ENCODE data around the gene RALGAPA2. TPM values are rescaled to one million over a fixed set of nuclear protein-coding genes. Genes with fewer than 3 reads are reported as not detected.

Gene RALGAPA2
- total RNA-seq, 2 experiments from 2014 or later: 15.9 to 16.6 TPM

DNA sequence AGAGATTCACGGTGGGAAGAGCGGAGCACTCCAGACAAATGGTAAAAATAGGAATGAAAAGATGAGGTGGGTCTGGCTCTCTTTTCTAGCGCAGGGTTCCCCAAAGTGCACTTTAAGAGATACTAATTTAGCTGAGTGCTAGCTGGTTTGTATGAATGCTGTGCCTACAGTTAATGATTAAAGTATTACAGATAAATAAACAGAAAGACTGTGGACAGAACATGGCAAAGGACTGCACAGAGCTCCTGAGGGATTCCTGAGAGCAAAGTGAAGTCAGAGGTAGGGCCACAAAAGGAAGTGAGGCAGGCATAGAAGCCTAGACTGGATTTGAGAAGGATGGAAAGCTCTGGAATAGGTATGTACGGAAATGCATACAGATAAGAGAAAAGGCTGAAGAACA lies 230.0 kb downstream of the RALGAPA2 start:
- no peak overlapping the region for H3K4me3 Mint-ChIP-seq

DNA sequence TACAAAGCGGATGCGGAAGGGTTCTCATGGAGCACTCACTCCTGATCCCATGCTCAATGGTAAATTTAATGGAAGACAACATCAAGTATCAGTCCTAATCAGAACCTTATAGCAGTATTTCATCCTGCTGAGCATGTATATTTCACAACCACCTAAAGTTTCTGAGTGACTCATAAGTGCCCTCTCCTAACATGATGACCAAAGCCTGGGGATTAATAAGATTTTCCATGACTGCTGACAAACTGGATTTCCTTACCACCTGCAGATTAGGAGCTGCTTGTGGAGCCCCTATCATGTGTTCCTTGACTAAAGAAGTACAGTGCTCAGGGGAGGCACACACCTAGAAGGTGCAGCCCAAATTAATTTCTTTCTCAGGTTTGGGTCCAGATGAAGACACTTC lies 231.8 kb downstream of the RALGAPA2 start:
- Mint-ChIP-seq H3K27me3 (no peaks in the 10 kb centered on the region), H3K27ac (peak overlapping the region; percentile 52), H3K4me3 (no peak overlapping the region), H3K4me1 (ENCODE audit: low read depth) (peaks cover 46% of the 10 kb centered on the region), H3K9me3 (no peaks in the 10 kb centered on the region), H3K36me3 (peaks cover 13% of the 10 kb centered on the region)
- ChIA-PET CTCF (no interaction called here), POLR2A (interaction anchor here (1.8 kb wide), 1 partner anchor 9 kb away, joined by 10 read pairs; no protein-coding TSS in a partner anchor)
- intact Hi-C loops (cut with micrococcal nuclease): loop anchor here (1.0 kb wide), 1 partner anchor 11 kb away; no protein-coding TSS in a partner anchor
- DNase-seq: no peak

More for the DNA sequence above, 230.0 kb downstream of the RALGAPA2 start:
- DNase-seq: no peak
- no peaks in the 10 kb centered on the region for H3K27me3 Mint-ChIP-seq
- peaks cover 15% of the 10 kb centered on the region for H3K36me3 Mint-ChIP-seq
- intact Hi-C loops (cut with micrococcal nuclease): no loop called here
- H3K4me1 Mint-ChIP-seq (ENCODE audit: low read depth): peaks cover 58% of the 10 kb centered on the region
- no peaks in the 10 kb centered on the region for H3K9me3 Mint-ChIP-seq
- H3K27ac Mint-ChIP-seq: peak overlapping the region; percentile 1
- ChIA-PET CTCF (interaction anchor here (1.2 kb wide), 1 partner anchor 41 kb away, joined by 3 read pairs; no protein-coding TSS in a partner anchor), POLR2A (no interaction called here)

DNA sequence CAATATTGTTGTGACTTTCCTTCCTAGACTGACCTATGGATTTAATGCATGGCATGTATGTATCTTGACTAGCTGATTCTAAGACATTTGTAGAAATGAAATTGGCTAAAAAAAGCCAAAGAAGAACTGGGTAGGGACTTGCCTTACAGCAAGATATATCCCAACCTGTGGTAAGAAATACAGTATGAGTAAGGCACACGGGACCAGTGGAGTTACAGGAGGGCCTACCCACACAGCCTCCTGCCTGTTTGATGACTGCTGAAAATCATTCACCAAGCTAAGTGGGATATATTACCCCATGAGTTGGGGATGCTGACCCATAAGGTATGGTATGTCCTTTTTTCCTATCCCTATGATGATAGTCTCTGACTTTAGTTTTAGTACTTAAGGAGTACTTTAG lies 232.3 kb downstream of the RALGAPA2 start:
- DNase-seq: no peak
- H3K27ac Mint-ChIP-seq: peak overlapping the region; percentile 52
- no peaks in the 10 kb centered on the region for H3K9me3 Mint-ChIP-seq
- no peaks in the 10 kb centered on the region for H3K27me3 Mint-ChIP-seq
- ChIA-PET CTCF (no interaction called here), POLR2A (interaction anchor here (1.8 kb wide), 1 partner anchor 9 kb away, joined by 10 read pairs; no protein-coding TSS in a partner anchor)
- peaks cover 15% of the 10 kb centered on the region for H3K36me3 Mint-ChIP-seq
- H3K4me1 Mint-ChIP-seq (ENCODE audit: low read depth): peaks cover 46% of the 10 kb centered on the region
- intact Hi-C loops (cut with micrococcal nuclease): loop anchor here (1.0 kb wide), 1 partner anchor 11 kb away; no protein-coding TSS in a partner anchor
- no peak overlapping the region for H3K4me3 Mint-ChIP-seq

DNA sequence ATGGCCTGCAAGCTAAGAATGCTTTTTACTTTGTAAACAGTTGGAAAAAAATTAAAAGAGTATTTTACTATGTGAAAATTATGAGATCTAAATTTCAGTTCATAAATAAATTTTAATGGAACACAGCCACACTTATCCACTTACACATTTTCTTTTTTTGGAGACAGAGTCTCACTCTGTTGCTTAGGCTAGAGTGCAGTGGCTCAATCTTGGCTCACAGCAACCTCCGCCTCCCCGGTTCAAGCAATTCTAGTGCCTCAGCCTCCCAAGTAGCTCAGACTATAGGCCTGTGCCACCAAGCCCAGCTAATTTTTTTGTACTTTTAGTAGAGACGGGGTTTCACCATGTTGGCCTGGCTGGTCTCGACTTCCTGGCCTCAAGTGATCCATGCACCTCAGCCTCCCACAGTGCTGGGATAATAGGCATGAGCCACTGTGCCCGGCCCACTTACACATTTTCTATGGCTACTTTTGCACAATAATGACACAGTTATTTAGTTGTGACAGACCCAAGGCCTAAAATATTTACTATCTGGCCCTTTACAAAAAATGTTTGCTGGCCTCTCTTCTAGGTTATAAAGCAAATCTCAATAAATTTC lies 234.9 kb downstream of the RALGAPA2 start:
- peaks cover 25% of the 10 kb centered on the region for H3K36me3 Mint-ChIP-seq
- no peaks in the 10 kb centered on the region for H3K9me3 Mint-ChIP-seq
- no peak overlapping the region for H3K4me3 Mint-ChIP-seq
- no peaks in the 10 kb centered on the region for H3K27me3 Mint-ChIP-seq
- peaks cover 32% of the 10 kb centered on the region for H3K4me1 Mint-ChIP-seq (ENCODE audit: low read depth)
- POLR2A ChIA-PET: no interaction called here
- DNase-seq: no peak
- intact Hi-C loops (cut with micrococcal nuclease): no loop called here
- CTCF ChIA-PET: interaction anchor here (0.6 kb wide), 1 partner anchor 12 kb away, joined by 3 read pairs; no protein-coding TSS in a partner anchor
- no peak overlapping the region for H3K27ac Mint-ChIP-seq

DNA sequence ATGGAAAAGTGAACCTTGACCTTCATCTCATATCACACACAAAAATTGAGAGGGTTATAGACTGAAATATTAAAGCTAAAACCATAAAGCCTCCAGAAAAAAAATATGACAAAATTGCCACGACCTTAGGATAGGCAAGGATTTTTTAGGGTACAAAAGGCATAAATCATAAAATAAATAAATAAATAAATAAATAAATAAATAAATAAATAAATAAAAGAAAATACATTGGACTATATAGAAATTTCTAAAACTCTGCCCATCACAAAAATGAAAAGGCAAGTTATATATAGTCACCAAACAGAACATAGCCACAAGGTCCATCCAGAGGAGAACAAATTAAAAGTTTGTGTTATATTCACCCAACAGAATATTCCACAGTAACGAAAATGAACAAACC lies 235.9 kb downstream of the RALGAPA2 start:
- H3K36me3 Mint-ChIP-seq: peaks cover 30% of the 10 kb centered on the region
- peaks cover 23% of the 10 kb centered on the region for H3K4me1 Mint-ChIP-seq (ENCODE audit: low read depth)
- H3K4me3 Mint-ChIP-seq: no peak overlapping the region
- ChIA-PET CTCF (no interaction called here), POLR2A (no interaction called here)
- no peaks in the 10 kb centered on the region for H3K9me3 Mint-ChIP-seq
- intact Hi-C loops (cut with micrococcal nuclease): no loop called here
- DNase-seq: no peak
- no peak overlapping the region for H3K27ac Mint-ChIP-seq
- H3K27me3 Mint-ChIP-seq: no peaks in the 10 kb centered on the region

DNA sequence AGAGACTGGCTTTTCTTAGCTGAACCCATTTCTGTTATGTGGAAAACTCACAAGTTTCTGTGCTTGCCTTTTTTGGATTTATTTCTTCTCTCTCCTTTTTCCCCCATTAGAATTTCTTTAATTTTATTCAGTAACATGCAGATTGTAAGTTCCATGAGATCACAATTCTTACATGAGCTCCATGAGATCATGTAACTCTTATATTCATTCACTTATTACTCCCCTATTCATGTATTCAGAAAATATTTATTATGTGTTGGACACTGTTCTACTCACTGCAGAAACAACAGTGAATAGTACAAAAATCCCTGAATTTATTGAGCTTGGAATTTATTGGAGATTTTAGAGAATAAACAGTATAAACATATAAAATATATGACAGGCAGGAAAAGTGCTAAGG lies 238.8 kb downstream of the RALGAPA2 start:
- H3K4me3 Mint-ChIP-seq: no peak overlapping the region
- intact Hi-C loops (cut with micrococcal nuclease): no loop called here
- H3K9me3 Mint-ChIP-seq: no peaks in the 10 kb centered on the region
- H3K27me3 Mint-ChIP-seq: no peaks in the 10 kb centered on the region
- no peak overlapping the region for H3K27ac Mint-ChIP-seq
- no peak for DNase-seq
- H3K4me1 Mint-ChIP-seq (ENCODE audit: low read depth): peaks cover 4% of the 10 kb centered on the region
- ChIA-PET CTCF (interaction anchor here (1.3 to 1.4 kb wide), 2 partner anchors 11 to 390 kb away, joined by 3 to 6 read pairs; no protein-coding TSS in a partner anchor), POLR2A (no interaction called here)
- H3K36me3 Mint-ChIP-seq: peaks cover 37% of the 10 kb centered on the region

DNA sequence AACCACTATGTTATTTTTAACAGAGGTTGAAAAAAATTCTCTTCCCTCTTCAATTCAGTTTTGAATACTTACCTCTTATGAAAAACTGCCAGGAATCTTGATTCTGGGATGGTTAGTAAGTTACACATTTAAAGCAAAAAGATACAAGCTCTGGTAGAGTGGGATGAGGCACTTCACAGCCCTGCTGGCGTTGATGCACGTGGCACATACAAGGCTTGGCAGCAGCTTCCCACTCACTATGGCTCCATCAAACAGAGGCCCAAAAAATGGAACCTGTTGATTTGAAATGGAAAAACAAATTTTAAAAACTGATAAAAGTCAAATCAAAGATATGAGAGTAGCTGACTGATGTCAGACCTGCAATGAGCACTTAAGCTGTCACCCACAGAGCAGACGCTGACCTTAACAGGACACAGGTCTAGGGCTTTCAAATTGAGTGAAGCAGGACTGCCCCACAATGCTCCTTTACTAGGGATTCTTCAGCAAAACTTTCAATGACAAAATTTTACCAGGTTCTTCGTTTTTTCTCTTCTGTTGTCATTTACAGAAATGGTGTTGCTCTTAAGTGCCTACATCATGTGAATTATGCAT lies 239.7 kb downstream of the RALGAPA2 start:
- peaks cover 4% of the 10 kb centered on the region for H3K4me1 Mint-ChIP-seq (ENCODE audit: low read depth)
- no peak for DNase-seq
- no peaks in the 10 kb centered on the region for H3K27me3 Mint-ChIP-seq
- H3K27ac Mint-ChIP-seq: no peak overlapping the region
- ChIA-PET POLR2A (interaction anchor here (0.6 kb wide), 1 partner anchor 27 kb away, joined by 3 read pairs; no protein-coding TSS in a partner anchor), CTCF (interaction anchor here (1.4 to 1.5 kb wide), 2 partner anchors 24 to 389 kb away, joined by 3 read pairs; no protein-coding TSS in a partner anchor)
- H3K4me3 Mint-ChIP-seq: no peak overlapping the region
- H3K36me3 Mint-ChIP-seq: peaks cover 46% of the 10 kb centered on the region
- intact Hi-C loops (cut with micrococcal nuclease): no loop called here
- no peaks in the 10 kb centered on the region for H3K9me3 Mint-ChIP-seq

DNA sequence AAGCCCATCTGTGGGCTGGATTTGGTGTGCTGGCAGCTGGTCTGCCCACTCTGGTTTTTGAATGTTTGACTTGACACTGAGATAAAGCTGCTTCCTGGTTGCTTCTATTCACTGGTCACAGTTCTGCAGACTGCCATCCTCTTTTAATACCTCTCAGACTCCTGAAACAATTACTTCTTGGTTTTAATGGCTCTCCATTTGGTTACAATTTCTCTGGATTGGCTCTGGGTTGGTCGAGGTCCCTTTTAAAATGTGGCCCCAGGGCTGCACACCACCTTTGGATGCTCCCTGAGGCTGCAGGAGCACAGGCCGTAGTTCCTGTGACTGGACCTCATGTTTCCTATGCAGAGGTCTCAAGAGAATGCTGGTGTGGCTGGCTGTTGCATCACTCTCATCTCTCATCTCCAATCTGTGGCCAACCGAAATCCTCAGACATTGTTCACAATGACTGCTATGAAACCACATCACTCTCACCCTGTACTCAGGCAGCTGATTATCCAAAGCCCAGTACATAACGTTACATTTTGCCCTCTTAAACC lies 246.0 kb downstream of the RALGAPA2 start:
- Mint-ChIP-seq H3K9me3 (no peaks in the 10 kb centered on the region), H3K27ac (peak overlapping the region; percentile 81), H3K4me3 (no peak overlapping the region), H3K36me3 (peaks cover 19% of the 10 kb centered on the region), H3K4me1 (ENCODE audit: low read depth) (peaks cover 24% of the 10 kb centered on the region), H3K27me3 (no peaks in the 10 kb centered on the region)
- CTCF ChIA-PET: interaction anchor here (1.1 to 1.2 kb wide), 2 partner anchors 10 to 30 kb away, joined by 3 to 6 read pairs; no protein-coding TSS in a partner anchor
- intact Hi-C loops (cut with micrococcal nuclease): loop anchor here (1.0 kb wide), 1 partner anchor 25 kb away; no protein-coding TSS in a partner anchor
- POLR2A ChIA-PET: interaction anchor here (0.9 to 1.0 kb wide), 2 partner anchors 20 to 22 kb away, joined by 3 to 4 read pairs; no protein-coding TSS in a partner anchor
- DNase-seq: peak; percentile 64

DNA sequence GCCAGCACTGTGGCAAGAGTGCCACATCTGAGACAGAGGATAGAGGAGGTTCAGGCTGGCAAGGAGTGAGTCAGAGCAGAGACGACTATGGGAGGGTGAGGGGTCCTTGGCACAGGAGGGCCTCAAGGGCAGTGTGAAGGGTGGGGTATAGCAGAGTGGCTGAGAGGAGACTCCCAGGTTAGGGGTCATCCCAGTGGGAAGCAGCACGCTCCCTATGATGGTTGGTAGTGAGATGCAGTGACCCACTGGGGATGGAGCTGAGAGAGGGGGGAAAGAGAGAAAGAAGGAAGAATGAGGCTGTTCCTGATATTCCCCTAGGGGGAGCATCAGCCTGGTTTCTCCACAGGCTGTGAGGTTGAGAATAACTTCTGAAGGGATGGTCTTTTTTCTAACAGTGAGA lies 247.2 kb downstream of the RALGAPA2 start:
- Mint-ChIP-seq H3K27ac (no peak overlapping the region), H3K9me3 (no peaks in the 10 kb centered on the region), H3K36me3 (peaks cover 18% of the 10 kb centered on the region), H3K27me3 (no peaks in the 10 kb centered on the region), H3K4me3 (no peak overlapping the region), H3K4me1 (ENCODE audit: low read depth) (peaks cover 24% of the 10 kb centered on the region)
- POLR2A ChIA-PET: no interaction called here
- DNase-seq: no peak
- CTCF ChIA-PET: no interaction called here
- intact Hi-C loops (cut with micrococcal nuclease): loop anchor here (2.0 kb wide), 1 partner anchor 104 kb away; no protein-coding TSS in a partner anchor

DNA sequence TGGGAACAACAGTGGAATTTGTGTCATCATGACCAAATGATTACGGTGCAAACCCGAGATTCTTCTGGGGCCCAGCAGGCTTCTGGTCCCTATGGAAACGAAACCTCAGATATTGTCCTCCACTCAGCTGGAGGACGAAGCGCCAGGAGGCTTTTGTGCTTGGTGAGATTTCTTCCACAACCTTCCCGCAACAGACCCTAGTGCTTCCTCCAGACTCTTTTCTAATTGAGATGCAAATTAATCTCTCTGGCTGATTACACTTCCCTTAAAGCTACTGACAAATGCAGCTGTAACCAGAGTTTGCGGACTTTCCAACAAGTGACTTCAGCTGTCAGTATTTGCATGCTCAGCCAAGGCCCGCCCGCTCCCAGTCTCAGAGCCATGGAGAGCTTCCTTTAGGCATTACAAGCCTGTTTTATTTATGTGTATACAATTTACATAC lies 248.5 kb downstream of the RALGAPA2 start:
- intact Hi-C loops (cut with micrococcal nuclease): loop anchor here (2.0 kb wide), 1 partner anchor 105 kb away; no protein-coding TSS in a partner anchor
- CTCF ChIA-PET: interaction anchor here (1.7 to 1.8 kb wide), 2 partner anchors 10 to 11 kb away, joined by 6 read pairs; no protein-coding TSS in a partner anchor
- no peak overlapping the region for H3K4me3 Mint-ChIP-seq
- DNase-seq: no peak
- H3K9me3 Mint-ChIP-seq: no peaks in the 10 kb centered on the region
- no peaks in the 10 kb centered on the region for H3K27me3 Mint-ChIP-seq
- H3K36me3 Mint-ChIP-seq: peaks cover 20% of the 10 kb centered on the region
- H3K4me1 Mint-ChIP-seq (ENCODE audit: low read depth): peaks cover 21% of the 10 kb centered on the region
- POLR2A ChIA-PET: no interaction called here
- no peak overlapping the region for H3K27ac Mint-ChIP-seq

DNA sequence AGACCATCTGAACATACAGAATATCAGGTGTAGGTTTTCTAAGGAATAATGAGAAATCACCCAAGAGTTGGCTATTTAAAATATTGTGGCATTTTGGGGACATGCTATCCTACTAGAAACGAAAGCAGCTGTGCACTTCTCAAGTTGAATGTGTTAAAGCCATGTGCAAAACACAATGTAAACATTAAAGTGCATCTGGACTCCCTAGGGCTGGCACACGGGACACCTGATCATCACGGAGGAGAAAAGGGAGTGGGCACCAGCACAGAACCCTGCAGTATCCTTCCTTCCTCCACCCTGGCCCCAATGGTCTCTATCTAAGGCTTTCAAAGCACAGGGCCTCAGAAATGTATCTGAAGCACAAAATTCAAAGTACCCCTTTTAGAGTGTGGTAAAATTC lies 250.3 kb downstream of the RALGAPA2 start:
- ChIA-PET POLR2A (no interaction called here), CTCF (interaction anchor here (1.8 kb wide), 1 partner anchor 12 kb away, joined by 6 read pairs; no protein-coding TSS in a partner anchor)
- no peaks in the 10 kb centered on the region for H3K9me3 Mint-ChIP-seq
- H3K36me3 Mint-ChIP-seq: peaks cover 16% of the 10 kb centered on the region
- no peak for DNase-seq
- no peaks in the 10 kb centered on the region for H3K27me3 Mint-ChIP-seq
- H3K4me1 Mint-ChIP-seq (ENCODE audit: low read depth): peaks cover 28% of the 10 kb centered on the region
- H3K27ac Mint-ChIP-seq: no peak overlapping the region
- intact Hi-C loops (cut with micrococcal nuclease): no loop called here
- H3K4me3 Mint-ChIP-seq: no peak overlapping the region

DNA sequence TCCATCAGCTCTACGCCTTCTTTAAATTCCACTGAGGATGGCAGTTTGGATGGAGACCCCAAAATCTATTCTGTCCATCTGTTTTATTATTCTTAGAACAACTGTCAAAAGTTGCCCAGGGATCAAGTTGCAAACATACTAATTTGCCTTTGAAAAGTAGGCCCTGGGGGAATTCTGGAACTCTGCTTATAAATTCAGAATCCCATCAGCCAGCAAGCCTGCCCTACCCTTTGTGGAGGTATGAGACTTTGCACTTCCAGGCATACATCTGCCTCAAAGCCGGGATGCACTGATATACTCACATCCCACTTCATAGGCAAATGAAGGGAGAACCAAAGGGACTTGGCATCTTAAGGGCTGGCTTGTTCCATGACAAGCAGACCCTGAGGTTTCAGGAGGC lies 250.9 kb downstream of the RALGAPA2 start:
- ChIA-PET CTCF (no interaction called here), POLR2A (no interaction called here)
- no peak overlapping the region for H3K4me3 Mint-ChIP-seq
- peaks cover 27% of the 10 kb centered on the region for H3K4me1 Mint-ChIP-seq (ENCODE audit: low read depth)
- intact Hi-C loops (cut with micrococcal nuclease): no loop called here
- no peaks in the 10 kb centered on the region for H3K9me3 Mint-ChIP-seq
- no peak for DNase-seq
- H3K27me3 Mint-ChIP-seq: no peaks in the 10 kb centered on the region
- no peak overlapping the region for H3K27ac Mint-ChIP-seq
- peaks cover 19% of the 10 kb centered on the region for H3K36me3 Mint-ChIP-seq
